MM.1S (cell line): ENCODE results near the gene GPATCH3.
A peak's percentile ranks its signal among the peaks of the same experiment; 100 is the strongest.

Experiments used
- EZH2 ChIP-seq: fragments of 300-600 bp; sonication (generic); optimal IDR thresholded peaks from 2 replicates; pipeline ENCODE3; 2017; ENCODE audit warnings: low read depth, mild to moderate bottlenecking, antibody characterized with exemption, low read length, mixed read lengths
- TF ChIP-seq, protein P1 (sequence below): fragments of 300-600 bp; sonication (generic); IDR thresholded peaks from 2 replicates; pipeline ENCODE4 v1.5.1; 2016; ENCODE audit warnings: antibody characterized with exemption, low read length, mixed read lengths

DNA sequence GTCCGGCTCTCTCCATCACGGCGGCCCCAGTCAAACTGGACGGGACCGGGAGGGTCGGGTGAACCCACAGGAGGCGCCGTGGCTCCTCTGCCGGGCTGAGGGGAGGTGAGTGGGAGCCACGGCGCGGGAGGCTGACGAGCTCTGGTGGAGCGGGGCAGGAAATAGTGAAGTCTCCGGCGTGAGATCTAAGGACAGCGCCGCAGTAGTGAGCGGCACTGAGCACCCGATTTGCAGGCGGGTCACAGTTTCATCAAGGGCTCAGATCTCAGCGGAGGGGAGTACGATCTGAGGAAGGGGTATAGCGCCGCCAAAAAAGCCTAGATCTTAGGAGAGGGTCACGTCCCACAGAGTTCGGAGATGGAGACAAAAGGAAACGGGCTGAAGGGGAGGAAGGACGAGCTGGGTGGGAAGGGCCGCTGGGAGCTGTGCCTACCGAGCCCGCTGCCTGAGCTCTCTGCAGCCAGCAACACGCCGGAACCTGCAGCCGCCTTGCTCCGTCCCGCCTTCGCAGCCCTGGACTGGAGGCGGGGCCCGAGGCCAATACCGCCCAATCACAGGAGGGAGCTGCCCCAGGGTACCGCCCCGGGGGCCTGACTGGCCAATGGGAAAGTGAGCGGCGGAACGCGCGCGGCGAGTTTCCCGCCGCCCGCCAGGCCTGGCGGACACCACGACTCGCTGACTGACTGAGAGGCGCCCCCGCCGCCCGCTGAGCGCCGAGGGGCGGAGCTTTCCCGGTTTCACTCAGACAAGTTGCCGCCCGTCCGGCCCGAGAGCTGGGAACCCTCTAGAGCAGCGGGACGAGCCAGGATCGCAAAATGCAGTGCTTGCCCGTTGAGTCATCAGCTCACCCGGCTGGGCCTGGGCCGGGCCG, 35.4 kb downstream of the GPATCH3 start:
- TF ChIP-seq, protein P1, sequence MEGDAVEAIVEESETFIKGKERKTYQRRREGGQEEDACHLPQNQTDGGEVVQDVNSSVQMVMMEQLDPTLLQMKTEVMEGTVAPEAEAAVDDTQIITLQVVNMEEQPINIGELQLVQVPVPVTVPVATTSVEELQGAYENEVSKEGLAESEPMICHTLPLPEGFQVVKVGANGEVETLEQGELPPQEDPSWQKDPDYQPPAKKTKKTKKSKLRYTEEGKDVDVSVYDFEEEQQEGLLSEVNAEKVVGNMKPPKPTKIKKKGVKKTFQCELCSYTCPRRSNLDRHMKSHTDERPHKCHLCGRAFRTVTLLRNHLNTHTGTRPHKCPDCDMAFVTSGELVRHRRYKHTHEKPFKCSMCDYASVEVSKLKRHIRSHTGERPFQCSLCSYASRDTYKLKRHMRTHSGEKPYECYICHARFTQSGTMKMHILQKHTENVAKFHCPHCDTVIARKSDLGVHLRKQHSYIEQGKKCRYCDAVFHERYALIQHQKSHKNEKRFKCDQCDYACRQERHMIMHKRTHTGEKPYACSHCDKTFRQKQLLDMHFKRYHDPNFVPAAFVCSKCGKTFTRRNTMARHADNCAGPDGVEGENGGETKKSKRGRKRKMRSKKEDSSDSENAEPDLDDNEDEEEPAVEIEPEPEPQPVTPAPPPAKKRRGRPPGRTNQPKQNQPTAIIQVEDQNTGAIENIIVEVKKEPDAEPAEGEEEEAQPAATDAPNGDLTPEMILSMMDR = peak; percentile 7; the same call in 1 of the 2 replicates
- TF ChIP-seq EZH2 = no peak
